Activated T-cell treated with anti-CD3 and anti-CD28 coated beads, Interleukin-2, amount 50 U/mL, for 48 hours (primary cell): ENCODE results near the gene FOXN1.
"Not testable (repeated sequence)": the region's sequence is repeated elsewhere in the genome, so short reads cannot be mapped to it uniquely, and the experiment has no call there.

Experiments
- DNase-seq, 2 experiments: peaks; one replicate each; pipeline ENCODE4 v3.0.0-alpha.2; 2020

The FOXN1 gene

DNA sequence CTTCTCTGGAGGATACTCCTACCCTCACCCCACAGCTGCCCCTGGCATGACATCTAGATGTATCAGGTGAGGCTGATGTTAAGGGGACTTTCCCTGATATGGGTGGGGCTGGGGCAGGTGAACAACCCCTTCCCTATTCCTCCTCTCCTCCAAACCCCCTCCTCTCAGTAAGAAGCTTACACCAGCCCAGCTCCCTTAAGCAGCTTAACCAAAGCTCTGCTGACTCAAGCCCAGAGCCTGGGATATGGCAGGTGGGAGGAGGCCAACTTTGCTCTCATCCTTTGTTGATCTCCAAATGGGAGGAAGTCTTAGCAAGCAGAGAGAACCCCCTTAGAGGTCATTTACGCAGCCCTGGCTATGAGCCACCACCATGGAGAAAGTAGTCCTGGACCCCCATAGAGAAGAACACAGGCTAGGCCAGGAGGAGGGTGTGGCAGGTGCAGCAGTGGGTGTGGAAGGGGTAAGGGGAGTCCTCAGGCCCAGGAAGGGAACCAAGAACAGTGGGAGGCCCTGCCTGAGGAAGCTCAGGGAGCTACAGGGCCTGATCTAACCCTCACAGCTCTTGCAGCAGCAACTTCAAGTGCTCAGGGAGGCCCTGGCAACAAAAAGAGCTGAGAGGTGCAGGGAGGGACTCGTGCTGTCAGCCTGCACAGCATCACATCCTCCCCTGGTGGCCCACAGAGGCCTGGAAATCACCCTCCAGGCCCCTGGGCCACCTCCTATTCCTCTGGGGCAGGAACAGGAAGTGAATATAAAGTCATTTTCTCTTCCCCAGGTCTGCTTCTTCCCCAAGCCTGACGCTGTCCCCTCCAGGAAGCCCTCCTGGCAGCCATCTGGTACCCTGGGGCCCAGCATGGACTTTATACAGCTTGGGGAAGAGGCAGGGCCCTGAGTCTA lies 43.3 kb downstream of the FOXN1 start:
- peak; percentile 57 to 67 for DNase-seq

- DNase-seq, result no peak
Measured at GRCh38 chr17:28550858-28551257, 44.7 kb downstream of the FOXN1 start.

DNA sequence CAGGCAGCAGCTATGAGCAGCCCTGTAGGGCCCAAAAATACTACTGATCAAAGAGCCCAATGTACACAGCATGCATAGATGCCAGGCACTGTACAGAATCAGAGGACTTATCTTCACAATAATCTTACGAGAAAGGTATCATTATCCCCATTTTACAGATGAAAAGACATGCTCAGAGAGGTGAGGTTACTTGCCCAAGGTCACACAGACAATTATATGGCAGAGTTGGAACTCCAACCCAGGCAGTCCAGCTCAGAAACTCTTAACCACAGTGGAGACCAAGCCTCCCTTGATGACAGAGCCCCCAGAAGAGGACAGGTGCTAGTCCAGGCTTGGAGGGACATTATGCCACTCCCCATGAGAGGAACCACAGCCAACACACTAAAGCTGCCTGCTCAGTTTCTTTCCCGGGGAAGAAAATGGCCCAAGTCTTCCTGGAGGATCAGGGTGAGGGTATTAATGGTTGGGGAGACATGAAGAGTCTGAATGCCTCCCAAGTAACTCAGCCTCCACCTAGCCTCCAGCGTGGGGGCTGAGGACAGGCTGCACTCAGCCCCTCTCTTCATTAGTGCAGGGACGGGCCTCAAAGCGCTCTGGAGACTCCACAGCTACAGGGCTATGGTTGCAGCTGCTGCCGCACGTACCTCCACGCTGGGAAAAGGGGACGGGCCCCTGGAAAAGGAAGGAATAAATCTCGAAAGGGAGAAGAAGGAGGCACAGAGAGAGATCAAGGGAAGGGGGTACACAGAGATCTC lies 45.5 kb downstream of the FOXN1 start:
- DNase-seq, result peak in 1 of 2 experiments; percentile 33

DNA sequence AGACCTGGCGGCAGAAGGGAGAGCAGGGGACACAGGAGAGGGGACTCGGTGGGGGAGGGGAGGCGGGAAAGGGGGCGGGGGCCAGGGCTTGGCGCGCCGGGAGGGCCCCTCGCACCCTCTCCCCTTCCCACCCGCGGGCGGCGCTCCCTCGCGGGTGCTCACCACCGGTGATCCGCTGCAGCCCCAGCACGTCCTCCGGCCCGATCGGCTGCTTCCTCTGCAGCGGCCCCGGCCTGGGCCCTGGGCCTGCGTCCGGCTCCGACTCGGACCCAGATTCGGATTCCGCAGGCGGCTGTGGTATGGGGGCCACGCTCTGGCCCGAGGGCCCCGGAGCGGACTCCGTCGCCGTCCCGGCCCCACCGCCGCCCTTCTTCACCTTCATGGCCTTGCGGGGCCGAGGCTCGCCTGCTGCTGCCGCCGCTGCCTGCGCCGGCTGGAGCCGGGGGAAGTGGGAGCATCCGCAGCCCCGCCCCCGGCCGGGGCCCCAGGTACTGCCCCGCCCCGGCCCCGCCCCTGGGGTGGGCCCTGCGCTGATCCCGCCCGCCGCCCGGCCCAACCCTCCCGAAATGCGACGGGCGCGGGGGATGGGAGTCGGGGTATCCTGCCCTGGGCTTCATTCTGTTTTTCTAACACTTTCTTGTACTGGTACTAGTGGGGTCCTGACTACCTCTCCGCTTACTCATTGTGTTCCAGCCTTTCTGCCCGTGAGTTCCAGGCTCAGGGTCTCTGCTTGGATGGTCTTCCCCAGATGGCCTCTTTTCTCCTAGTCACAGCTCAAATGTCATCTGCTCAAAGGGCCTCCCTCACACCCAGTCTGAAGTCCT lies 46.2 kb downstream of the FOXN1 start, which contains the start of gene UNC119:
UNC119 (minus strand) TSS at position 449 of the 824 bp plus-strand sequence; CDS start at position 382, 67 bp downstream.
- DNase-seq, result peak; percentile 83 to 90

DNA sequence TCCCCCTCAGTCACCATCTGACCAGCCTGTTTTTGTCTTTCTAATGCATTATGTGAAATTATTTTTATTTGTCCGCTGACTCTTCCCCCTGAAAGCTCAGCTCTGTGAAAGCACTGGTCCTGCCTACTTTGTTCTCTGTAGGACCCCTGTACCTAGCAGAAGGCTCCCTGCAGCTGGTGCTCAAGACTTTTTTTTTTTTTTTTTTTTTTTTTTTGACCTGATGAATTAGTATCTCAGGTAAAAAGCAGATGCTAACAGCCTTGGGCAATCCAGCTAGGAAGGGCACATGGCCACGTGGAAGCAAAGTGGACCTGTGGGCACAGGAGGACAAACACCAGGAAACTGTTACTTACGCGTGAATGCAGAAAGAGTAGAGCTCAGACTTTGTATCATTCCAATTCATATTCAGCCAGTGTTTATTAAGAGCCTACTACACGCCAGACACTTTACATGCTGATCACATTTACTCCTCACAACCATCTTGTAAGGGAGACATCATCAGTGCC lies 46.9 kb downstream of the FOXN1 start:
- no peak for DNase-seq

GRCh38 chr17:28554565-28554964 lies 48.4 kb downstream of the FOXN1 start:
- DNase-seq, result no peak

GRCh38 chr17:28555022-28555421 lies 48.9 kb downstream of the FOXN1 start:
- DNase-seq, result no peak

DNA sequence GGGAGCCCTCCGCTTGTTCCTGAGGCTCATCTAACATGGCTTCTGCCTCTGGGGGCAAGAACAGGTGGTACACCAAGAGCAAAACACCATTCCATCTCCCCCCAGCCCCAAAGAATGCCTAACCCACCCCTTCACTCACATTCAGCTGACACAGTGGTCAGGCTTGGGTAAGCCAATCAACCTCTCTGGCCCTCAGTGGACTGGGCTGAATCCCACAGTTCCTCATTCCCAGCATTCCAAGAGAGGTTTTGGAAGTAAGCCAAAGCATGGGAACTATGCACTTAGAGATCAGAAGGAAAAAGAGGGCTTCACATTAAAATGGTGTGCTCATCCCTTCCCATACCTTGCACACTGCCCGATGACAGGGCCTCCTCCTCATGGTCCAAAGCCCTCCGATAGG lies 57.3 kb downstream of the FOXN1 start:
- DNase-seq, result no peak

DNA sequence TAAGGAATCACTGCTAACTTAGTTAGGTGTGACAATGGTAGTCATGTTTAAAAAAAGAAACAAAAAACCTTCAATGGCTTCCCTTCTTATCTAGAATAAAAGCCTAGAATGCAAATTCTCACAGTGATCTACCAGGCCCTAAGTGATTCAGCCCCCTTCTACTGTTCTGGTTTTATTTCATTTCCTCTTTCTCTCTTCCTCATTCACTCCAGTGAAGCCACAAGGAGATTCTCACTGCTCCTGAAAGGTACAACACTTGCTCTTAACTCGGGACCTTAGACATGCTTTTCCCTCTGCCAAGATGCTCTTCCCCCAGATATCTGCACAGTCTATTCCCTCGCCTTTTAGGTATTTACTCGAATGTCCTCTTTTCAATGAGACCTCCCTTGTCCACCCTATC lies 61.5 kb downstream of the FOXN1 start:
- no peak for DNase-seq

DNA sequence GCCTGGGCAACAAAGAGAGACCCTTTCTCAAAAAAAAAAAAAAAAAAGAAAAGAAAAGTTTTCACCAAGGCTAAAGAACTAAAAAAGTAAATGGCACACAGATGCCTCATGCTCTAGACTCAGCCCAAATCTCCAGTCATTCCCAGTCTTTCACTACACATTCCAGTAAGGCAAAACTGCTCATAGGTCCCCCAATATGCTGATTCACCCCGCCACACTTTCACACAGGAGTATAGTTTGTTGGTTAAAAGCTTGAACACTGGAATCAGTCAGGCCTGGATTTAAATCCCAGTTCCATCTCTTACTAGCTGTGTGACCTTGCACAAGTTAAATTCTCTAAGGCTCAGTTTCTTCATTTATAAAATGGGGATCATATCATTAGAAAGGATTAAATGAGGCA lies 63.3 kb downstream of the FOXN1 start:
- DNase-seq, result no peak

- peak; percentile 64 to 69 for DNase-seq
Measured at GRCh38 chr17:28570716-28571360, 64.7 kb downstream of the FOXN1 start.

DNA sequence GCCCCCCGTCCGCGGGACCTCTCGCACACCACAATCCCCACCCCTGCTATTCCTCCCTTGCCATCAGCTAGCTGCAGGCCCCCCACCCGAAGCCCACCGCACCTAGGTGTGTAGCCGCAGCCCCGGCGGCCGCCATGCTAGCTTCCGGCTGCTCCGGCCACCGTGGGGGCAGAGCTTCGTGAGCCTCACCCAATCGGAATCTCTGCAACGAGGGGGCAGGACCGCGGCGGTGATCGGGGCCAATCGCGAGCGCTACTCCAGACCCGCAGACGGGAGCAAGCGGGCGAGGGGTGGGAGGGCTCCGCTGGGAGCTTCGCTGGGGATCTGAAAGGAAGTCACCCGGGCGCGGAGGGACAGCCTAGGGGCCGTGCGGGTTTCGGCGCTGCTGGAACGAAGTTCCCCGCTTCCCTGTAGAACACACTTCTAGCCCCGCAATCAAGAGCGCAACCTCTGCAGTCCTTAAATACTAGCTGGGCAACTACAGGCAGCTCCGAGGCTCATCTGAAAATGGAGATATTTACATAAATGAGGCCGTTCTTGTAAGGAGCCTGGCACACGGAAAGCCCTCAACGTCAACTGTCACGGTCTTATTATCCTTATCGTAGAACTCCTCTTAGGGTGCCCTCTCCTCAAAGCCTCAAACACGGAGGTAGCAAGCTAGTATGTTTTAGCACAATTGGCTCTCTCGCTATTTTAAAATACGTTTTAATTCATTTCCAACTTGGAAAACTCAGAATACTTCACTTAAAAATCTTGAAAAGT lies 65.4 kb downstream of the FOXN1 start, which contains the start of gene PIGS:
PIGS (minus strand) TSS at position 164 of the 762 bp plus-strand sequence; CDS start at position 136, 28 bp downstream.
- peak; percentile 93 to 95 for DNase-seq

DNA sequence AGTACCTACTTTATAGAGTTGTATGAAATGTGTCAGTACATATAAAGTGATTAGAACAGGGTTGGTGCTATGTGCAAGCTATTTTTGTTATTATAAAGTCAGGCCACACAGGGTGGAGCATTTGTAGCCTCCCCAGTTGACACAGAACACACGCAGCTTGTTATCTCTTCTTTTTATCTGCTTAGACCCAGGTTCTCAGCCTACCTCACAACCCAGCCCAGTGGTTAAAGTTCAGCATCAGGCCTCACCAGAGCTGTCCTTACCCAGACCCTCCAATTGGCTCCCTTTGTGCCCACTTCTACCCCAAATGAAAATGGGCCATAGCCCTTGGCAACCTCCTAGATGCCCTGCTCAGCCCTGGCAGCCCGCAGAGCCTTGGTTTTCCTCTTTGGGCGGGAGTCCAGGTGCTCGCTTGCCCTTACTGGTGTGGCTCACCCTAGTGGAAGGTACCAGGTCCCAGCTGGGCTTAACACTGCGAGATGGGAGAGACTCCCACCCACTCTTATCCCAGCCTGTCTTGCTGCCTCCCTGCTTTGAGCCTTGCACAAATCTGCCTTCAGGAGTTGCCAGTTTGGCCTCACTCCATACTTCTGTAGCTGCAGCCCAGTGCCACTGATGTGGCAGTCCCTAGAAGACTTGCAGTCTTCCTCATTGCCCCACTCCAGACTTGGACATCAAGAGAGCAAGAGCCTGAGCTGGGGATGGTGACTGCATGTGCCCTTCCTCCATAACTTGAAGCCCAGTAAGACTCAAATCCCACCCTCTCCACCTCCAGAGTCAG lies 66.3 kb downstream of the FOXN1 start:
- peak in 1 of 2 experiments; percentile 28 for DNase-seq

- no peak for DNase-seq
Measured at GRCh38 chr17:28573040-28573380, 66.9 kb downstream of the FOXN1 start.

DNA sequence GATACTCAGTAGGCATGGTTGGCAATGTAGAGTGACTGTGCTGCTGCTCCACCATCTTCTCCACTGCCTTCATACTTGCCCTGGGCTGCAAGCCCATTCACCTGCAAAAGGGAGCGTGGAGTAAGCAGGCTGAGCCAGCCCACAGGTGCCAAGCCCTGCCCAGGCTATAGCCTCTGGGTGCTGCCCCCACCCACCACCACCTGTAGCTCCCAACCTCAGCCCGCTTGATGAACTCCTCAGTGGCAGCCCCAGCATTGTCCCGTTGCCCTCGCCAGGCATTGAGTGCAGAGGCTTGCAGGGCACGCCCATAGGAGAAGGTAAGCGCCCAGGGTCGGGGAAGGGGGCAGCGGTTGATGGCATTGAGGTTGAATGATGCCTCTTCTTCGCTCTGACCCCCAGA lies 67.4 kb downstream of the FOXN1 start:
- DNase-seq, result no peak

DNA sequence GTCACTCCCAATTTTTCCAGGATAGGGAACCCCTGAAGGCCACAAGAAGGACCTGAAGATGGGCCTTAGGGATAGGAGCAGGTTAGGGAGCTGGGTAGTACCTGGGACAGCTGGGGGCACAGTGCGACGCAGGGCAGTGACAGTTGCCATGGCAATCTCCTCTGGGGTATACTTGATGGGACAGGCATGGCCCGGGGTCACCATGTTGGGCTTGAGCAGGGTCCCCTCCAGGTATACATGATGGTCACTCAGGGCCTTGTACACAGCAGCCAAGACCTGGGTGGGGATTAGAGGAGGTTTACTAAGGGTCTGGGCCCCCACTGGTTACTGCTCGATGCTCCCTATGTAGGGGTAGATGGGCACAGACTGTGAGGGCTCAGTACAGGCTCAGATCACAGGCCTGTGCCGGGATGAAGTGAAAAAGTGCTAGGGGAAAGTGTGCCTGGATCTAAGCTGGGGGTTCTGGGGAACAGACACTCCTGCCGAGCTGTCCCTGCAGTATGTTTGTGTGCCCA lies 67.9 kb downstream of the FOXN1 start:
- no peak for DNase-seq

- DNase-seq, result peak in 1 of 2 experiments; percentile 44
Measured at GRCh38 chr17:28574526-28574925, 68.4 kb downstream of the FOXN1 start.

- DNase-seq, result no peak
Measured at GRCh38 chr17:28575126-28575795, 69.1 kb downstream of the FOXN1 start.

- not testable (repeated sequence) for DNase-seq
Measured at GRCh38 chr17:28576016-28576415, 69.9 kb downstream of the FOXN1 start.
